NB4 (cell line): Measurements from ENCODE around the gene TMEM123.

Experiments
- POLR2A ChIP-seq: IDR thresholded peaks from 2 replicates; pipeline ENCODE4 v1.6.1; 2011; ENCODE audit warnings: mild to moderate bottlenecking; ENCODE audit not compliant: insufficient read length; ENCODE audit errors: extremely low read depth
- TF ChIP-seq, protein P1 (sequence below): IDR thresholded peaks from one replicate; pipeline ENCODE4 v1.5.1; 2012; ENCODE audit warnings: low read depth, low read length

DNA sequence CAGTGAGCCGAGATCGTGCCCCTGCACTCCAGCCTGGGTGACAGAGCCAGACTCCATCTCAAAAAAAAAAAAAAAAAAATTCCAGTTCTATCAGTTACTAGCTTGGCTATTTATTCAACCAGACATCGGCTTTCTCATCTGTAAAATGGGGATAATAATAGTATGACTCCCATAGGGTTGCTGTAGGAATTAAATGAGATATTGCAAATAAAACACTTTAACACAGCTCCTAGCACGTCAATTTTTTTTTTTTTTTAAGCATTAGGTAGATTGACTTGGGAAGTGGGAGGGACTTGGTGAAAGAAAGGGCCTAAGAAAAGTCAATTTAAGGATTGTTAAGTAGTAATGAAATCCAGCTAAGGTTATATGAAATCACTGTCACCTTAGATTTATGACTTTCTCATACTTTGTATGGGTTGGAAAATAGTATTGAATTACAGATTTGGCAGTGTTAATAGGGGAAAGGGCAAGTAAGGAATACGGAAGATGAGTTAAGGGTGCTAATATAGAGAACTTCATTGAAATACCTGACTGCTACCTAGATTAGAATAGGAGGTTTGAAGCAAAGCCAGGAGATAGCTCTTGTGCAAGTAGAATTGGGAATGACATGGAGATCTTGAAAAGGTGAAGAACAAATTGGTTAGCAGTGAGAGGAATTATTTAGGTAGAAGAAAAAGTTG, 76.7 kb downstream of the TMEM123 start:
- TF ChIP-seq, protein P1, sequence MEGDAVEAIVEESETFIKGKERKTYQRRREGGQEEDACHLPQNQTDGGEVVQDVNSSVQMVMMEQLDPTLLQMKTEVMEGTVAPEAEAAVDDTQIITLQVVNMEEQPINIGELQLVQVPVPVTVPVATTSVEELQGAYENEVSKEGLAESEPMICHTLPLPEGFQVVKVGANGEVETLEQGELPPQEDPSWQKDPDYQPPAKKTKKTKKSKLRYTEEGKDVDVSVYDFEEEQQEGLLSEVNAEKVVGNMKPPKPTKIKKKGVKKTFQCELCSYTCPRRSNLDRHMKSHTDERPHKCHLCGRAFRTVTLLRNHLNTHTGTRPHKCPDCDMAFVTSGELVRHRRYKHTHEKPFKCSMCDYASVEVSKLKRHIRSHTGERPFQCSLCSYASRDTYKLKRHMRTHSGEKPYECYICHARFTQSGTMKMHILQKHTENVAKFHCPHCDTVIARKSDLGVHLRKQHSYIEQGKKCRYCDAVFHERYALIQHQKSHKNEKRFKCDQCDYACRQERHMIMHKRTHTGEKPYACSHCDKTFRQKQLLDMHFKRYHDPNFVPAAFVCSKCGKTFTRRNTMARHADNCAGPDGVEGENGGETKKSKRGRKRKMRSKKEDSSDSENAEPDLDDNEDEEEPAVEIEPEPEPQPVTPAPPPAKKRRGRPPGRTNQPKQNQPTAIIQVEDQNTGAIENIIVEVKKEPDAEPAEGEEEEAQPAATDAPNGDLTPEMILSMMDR = no peak
- no peak for TF ChIP-seq POLR2A
